AG04450 (cell line): ENCODE results near the gene CNTNAP5. TPM values are rescaled to one million over a fixed set of nuclear protein-coding genes. Genes with fewer than 3 reads are reported as not detected.

Source experiments
- CTCF ChIA-PET: fragments of 300-600, 350-600 bp; formaldehyde crosslinking; extraction: SDS; loops from one replicate; lab custom pipeline; 2022; ENCODE audit warnings: antibody characterized with exemption, inconsistent platforms; lab: Charles Lee
- POLR2A ChIA-PET: fragments of 350-600 bp; formaldehyde crosslinking; extraction: SDS; loops from one replicate; lab custom pipeline; 2021; ENCODE audit warnings: antibody characterized with exemption, inconsistent platforms; lab: Yijun Ruan, JAX
- DNase-seq: peaks from one replicate; pipeline ENCODE4 v3.0.0-alpha.2; 2011; ENCODE audit warnings: low read depth, low spot score
- H3K27ac ChIP-seq: one replicate; pipeline ENCODE4 v1.5.1; 2012; ENCODE audit warnings: low read depth, low read length, control low read depth
- H3K27me3 ChIP-seq: one replicate; pipeline ENCODE4 v1.6.0; 2012; ENCODE audit warnings: low read length; ENCODE audit not compliant: control insufficient read depth, insufficient read depth
- H3K4me3 ChIP-seq: 2 replicates; pipeline ENCODE4 v1.5.1; 2011; ENCODE audit warnings: mild to moderate bottlenecking, low read depth, low read length, control low read depth
- H3K9me3 ChIP-seq: 2 replicates; pipeline ENCODE4 v1.5.1; 2012; ENCODE audit warnings: low read length; ENCODE audit not compliant: control insufficient read depth, insufficient read depth
- CTCF ChIP-seq: IDR thresholded peaks from 2 replicates; pipeline ENCODE4 v1.5.1; 2011; ENCODE audit warnings: low read depth, low read length, control low read depth, inconsistent platforms
- polyA plus RNA-seq: library from polyadenylated mRNA; depleted of rRNA; stranded (reverse); fragments of >200 nt; gene quantifications from 2 replicates; pipeline ENCODE4 v1.2.3, GENCODE V29; 2011

CNTNAP5 gene
- polyA plus RNA-seq, 1 experiment: not detected

GRCh38 chr2:124112966-124113365 is 87.9 kb downstream of the CNTNAP5 start:
- no peak for TF ChIP-seq CTCF
- H3K4me3 ChIP-seq: no peak overlapping the region
- peaks cover 9% of the 10 kb centered on the region; the same call in 1 of the 2 replicates for H3K9me3 ChIP-seq
- H3K27me3 ChIP-seq: no peaks in the 10 kb centered on the region
- DNase-seq: no peak
- H3K27ac ChIP-seq: no peak overlapping the region
- ChIA-PET POLR2A (no interaction called here), CTCF (no interaction called here)

DNA sequence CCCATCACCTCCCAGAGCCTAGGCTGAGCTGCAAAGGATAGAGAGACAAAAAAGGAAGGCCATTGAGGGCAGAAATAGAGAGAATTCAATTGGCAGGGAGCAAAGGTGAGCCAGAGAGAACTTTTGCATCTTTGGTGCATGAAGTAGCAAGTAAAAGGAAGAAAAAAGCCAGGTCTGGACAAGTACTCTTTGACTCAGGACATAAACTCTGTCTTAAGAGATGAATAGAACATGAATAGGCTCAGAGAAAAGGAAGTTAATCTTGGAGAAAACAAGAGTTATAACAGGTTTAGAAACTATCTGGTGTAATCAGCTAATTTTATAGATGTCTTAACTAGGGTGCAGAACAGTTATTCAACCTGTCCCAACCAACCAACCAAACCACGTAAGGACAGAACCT is 95.2 kb downstream of the CNTNAP5 start:
- DNase-seq: no peak
- H3K27ac ChIP-seq: no peak overlapping the region
- H3K4me3 ChIP-seq: no peak overlapping the region
- POLR2A ChIA-PET: no interaction called here
- TF ChIP-seq CTCF: no peak
- H3K9me3 ChIP-seq: peaks cover 9% of the 10 kb centered on the region
- no peaks in the 10 kb centered on the region for H3K27me3 ChIP-seq
- CTCF ChIA-PET: no interaction called here

DNA sequence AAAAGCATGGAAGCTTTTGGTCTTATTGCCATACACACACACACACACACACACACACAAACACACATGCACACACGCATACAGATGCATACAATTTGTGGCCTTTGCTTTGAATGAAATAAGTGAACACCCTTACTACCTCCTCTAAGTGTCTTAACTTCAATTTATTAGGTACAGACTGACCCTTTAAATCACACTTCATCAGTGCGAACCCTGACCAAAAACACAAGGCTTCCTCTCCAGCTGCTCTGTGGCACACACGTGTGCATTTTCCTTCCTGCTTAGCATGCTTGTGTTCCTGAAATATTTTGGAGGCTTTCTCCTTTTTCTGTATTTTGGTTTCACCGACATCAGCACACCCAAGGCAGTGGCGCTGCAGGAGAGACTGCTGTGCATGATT is 96.0 kb downstream of the CNTNAP5 start:
- H3K4me3 ChIP-seq: no peak overlapping the region
- H3K9me3 ChIP-seq: peaks cover 5% of the 10 kb centered on the region
- H3K27me3 ChIP-seq: no peaks in the 10 kb centered on the region
- H3K27ac ChIP-seq: no peak overlapping the region
- ChIA-PET POLR2A (no interaction called here), CTCF (no interaction called here)
- DNase-seq: no peak
- TF ChIP-seq CTCF: no peak

DNA sequence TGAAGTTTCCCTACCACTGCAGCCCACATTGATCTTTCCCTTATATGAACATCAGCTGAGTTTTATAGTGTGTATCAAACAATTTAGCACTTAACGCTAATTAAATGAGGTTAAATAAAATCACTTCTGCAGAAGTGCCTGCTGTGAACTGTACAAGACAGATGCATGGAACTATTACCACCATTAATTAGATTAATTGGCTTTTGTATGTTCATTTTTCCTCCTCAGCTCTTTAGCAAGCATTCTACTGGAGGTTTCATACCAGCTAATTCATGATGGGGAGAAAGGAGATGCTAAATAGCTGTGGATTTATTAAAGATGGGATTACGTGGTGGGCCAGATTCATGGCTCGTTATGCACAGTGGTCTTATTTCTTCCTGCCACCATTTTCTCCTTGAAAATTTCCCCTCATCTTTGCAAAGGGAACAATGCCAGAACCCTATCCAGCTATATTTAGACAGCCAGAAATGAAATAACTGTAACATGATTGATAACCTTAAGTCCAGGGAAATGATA is 96.7 kb downstream of the CNTNAP5 start:
- H3K27me3 ChIP-seq: no peaks in the 10 kb centered on the region
- no peak for DNase-seq
- ChIA-PET POLR2A (no interaction called here), CTCF (no interaction called here)
- H3K4me3 ChIP-seq: no peak overlapping the region
- peaks cover 5% of the 10 kb centered on the region for H3K9me3 ChIP-seq
- TF ChIP-seq CTCF: no peak
- no peak overlapping the region for H3K27ac ChIP-seq

- POLR2A ChIA-PET: no interaction called here
These were observed 97.3 kb downstream of the CNTNAP5 start for GRCh38 chr2:124122340-124122739.

More at GRCh38 chr2:124122340-124122739, 97.3 kb downstream of the CNTNAP5 start:
- TF ChIP-seq CTCF: no peak
- no peak for DNase-seq
- H3K27ac ChIP-seq: no peak overlapping the region
- H3K9me3 ChIP-seq: peaks cover 5% of the 10 kb centered on the region
- no peaks in the 10 kb centered on the region for H3K27me3 ChIP-seq
- no peak overlapping the region for H3K4me3 ChIP-seq
- CTCF ChIA-PET: no interaction called here
